Measurements from ENCODE around the gene SLC39A9. TPM values are rescaled to one million over a fixed set of nuclear protein-coding genes. Genes with fewer than 3 reads are reported as not detected.

SLC39A9 gene
- total and polyA plus RNA-seq, 2 donors (not counting 1 experiment from before 2014, with no cell fraction given): 18.4 to 59.1 TPM

- ChIA-PET POLR2A (interaction anchor here (0.7 kb wide), 1 partner anchor 1399 kb away, joined by 7 read pairs; no protein-coding TSS in a partner anchor), CTCF (interaction anchor here (1.6 kb wide), 1 partner anchor 37 kb away, joined by 6 read pairs; no protein-coding TSS in a partner anchor)
- intact Hi-C loops (cut with micrococcal nuclease): no loop called here
- peaks cover 36% of the 10 kb centered on the region for H3K79me2 ChIP-seq (ENCODE audit: control insufficient read depth, insufficient read depth, low read length)
- WGBS (ENCODE audit: insufficient coverage): 100% methylated on average over 4 of the region's 4 CpGs
- peaks cover 0 to 6% (median 0%) of the 10 kb centered on the region in 3 donors for H3K9me3 ChIP-seq (ENCODE audit: control extremely low read depth in 1 of 3, control insufficient read depth in 2 of 3, insufficient read depth in 1 of 3, low read length in 2 of 3)
- H3K9me3 Mint-ChIP-seq (ENCODE audit: insufficient read depth): no peaks in the 10 kb centered on the region
- H4K20me1 ChIP-seq (ENCODE audit: control insufficient read depth, insufficient read depth, low read length, poor library complexity, severe bottlenecking): peaks cover 15% of the 10 kb centered on the region
- peaks cover under 1 to 2% of the 10 kb centered on the region in 2 donors for H3K4me1 ChIP-seq (ENCODE audit: control insufficient read depth in 2 of 2, insufficient read depth in 2 of 2, low read length in 2 of 2)
- DNase-seq: no peak
- H3K4me3 Mint-ChIP-seq: no peak overlapping the region
- H3K4me1 Mint-ChIP-seq: peaks cover 32% of the 10 kb centered on the region
- no peak overlapping the region for H3K4me3 ChIP-seq (ENCODE audit: control extremely low read depth in 1 of 5, extremely low read depth in 1 of 5, insufficient read depth in 1 of 5, low read depth in 2 of 5, low read length in 4 of 5)
- no peak overlapping the region for H3K27ac ChIP-seq (ENCODE audit: low read length in 2 of 2)
- H3K4me2 ChIP-seq (replicated peaks; ENCODE audit: low read depth, low read length, poor library complexity, severe bottlenecking): no peak overlapping the region
- peaks cover 11 to 30% of the 10 kb centered on the region in 2 experiments for H3K36me3 ChIP-seq (replicated peaks in 1 of 2; ENCODE audit: control extremely low read depth in 1 of 2, control insufficient read depth in 1 of 2, extremely low read depth in 1 of 2, insufficient read depth in 2 of 2, low read length in 1 of 2)
- no peak for ATAC-seq (ENCODE audit: low read depth)
- H3K27me3 Mint-ChIP-seq: no peaks in the 10 kb centered on the region
- H3K27me3 ChIP-seq (replicated peaks in 1 of 4; ENCODE audit: control extremely low read depth in 1 of 4, control insufficient read depth in 3 of 4, insufficient read depth in 4 of 4, low read length in 3 of 4): no peaks in the 10 kb centered on the region
- TF ChIP-seq EZH2 (IDR thresholded peaks at IDR 0.05; ENCODE audit: borderline replicate concordance, insufficient read depth, low read depth, low read length, poor library complexity, severe bottlenecking) (no peak), CTCF (IDR thresholded peaks at IDR 0.05) (no peak)
- H3K9ac ChIP-seq (ENCODE audit: low read length): no peak overlapping the region
- H3K27ac Mint-ChIP-seq: no peak overlapping the region
- H2AFZ ChIP-seq (ENCODE audit: insufficient read depth, low read depth, low read length, poor library complexity, severe bottlenecking): no peak overlapping the region
These were observed 24.8 kb downstream of the SLC39A9 start for GRCh38 chr14:69423279-69423678.

GRCh38 chr14:69424149-69424923 lies 25.8 kb downstream of the SLC39A9 start:
- CTCF ChIA-PET: interaction anchor here (0.6 to 1.6 kb wide), 2 partner anchors 29 to 36 kb away, joined by 3 to 6 read pairs; no protein-coding TSS in a partner anchor
- intact Hi-C loops (cut with micrococcal nuclease): no loop called here

More at GRCh38 chr14:69424149-69424923, 25.8 kb downstream of the SLC39A9 start:
- DNase-seq (no peak), ATAC-seq (ENCODE audit: low read depth) (no peak)
- Histone ChIP-seq H3K4me1 (ENCODE audit: control insufficient read depth in 2 of 2, insufficient read depth in 2 of 2, low read length in 2 of 2) (peaks cover 7 to 9% of the 10 kb centered on the region in 2 donors), H3K4me3 (ENCODE audit: control extremely low read depth in 1 of 5, extremely low read depth in 1 of 5, insufficient read depth in 1 of 5, low read depth in 2 of 5, low read length in 4 of 5) (no peak overlapping the region), H2AFZ (ENCODE audit: insufficient read depth, low read depth, low read length, poor library complexity, severe bottlenecking) (no peak overlapping the region), H3K4me2 (replicated peaks; ENCODE audit: low read depth, low read length, poor library complexity, severe bottlenecking) (no peak overlapping the region), H4K20me1 (ENCODE audit: control insufficient read depth, insufficient read depth, low read length, poor library complexity, severe bottlenecking) (peaks cover 15% of the 10 kb centered on the region), H3K79me2 (ENCODE audit: control insufficient read depth, insufficient read depth, low read length) (peaks cover 36% of the 10 kb centered on the region), H3K27ac (ENCODE audit: low read length in 2 of 2) (no peak overlapping the region), H3K36me3 (replicated peaks in 1 of 2; ENCODE audit: control extremely low read depth in 1 of 2, control insufficient read depth in 1 of 2, extremely low read depth in 1 of 2, insufficient read depth in 2 of 2, low read length in 1 of 2) (peaks cover 11 to 30% of the 10 kb centered on the region in 2 experiments), H3K27me3 (replicated peaks in 1 of 4; ENCODE audit: control extremely low read depth in 1 of 4, control insufficient read depth in 3 of 4, insufficient read depth in 4 of 4, low read length in 3 of 4) (no peaks in the 10 kb centered on the region), H3K9me3 (ENCODE audit: control extremely low read depth in 1 of 3, control insufficient read depth in 2 of 3, insufficient read depth in 1 of 3, low read length in 2 of 3) (peaks cover 0 to 6% (median 0%) of the 10 kb centered on the region in 3 donors), H3K9ac (ENCODE audit: low read length) (no peak overlapping the region)
- peaks cover 29% of the 10 kb centered on the region for H3K4me1 Mint-ChIP-seq
- H3K9me3 Mint-ChIP-seq (ENCODE audit: insufficient read depth): no peaks in the 10 kb centered on the region
- H3K27me3 Mint-ChIP-seq: no peaks in the 10 kb centered on the region
- no peak overlapping the region for H3K27ac Mint-ChIP-seq
- POLR2A ChIA-PET: interaction anchor here (0.6 kb wide), 1 partner anchor 654 kb away, joined by 3 read pairs; no protein-coding TSS in a partner anchor
- H3K4me3 Mint-ChIP-seq: no peak overlapping the region
- 100% methylated on average over 1 of the region's 2 CpGs for WGBS (ENCODE audit: insufficient coverage)
- TF ChIP-seq CTCF (IDR thresholded peaks at IDR 0.05) (no peak), EZH2 (IDR thresholded peaks at IDR 0.05; ENCODE audit: borderline replicate concordance, insufficient read depth, low read depth, low read length, poor library complexity, severe bottlenecking) (no peak)

Data from B cell (primary cell).